ENCODE measurements around the gene GNL1. TPM values are rescaled to one million over a fixed set of nuclear protein-coding genes. Genes with fewer than 3 reads are reported as not detected.
"Not testable (repeated sequence)": the region's sequence is repeated elsewhere in the genome, so short reads cannot be mapped to it uniquely, and the experiment has no call there.

Gene GNL1
- total RNA-seq, 1 experiment from 2014 or later, result 19.2 TPM

- no peak for DNase-seq (ENCODE audit: extremely low read depth, low read depth)
Observed at GRCh38 chr6:30533460-30534294, 22.6 kb downstream of the GNL1 start.

- no peak for DNase-seq (ENCODE audit: extremely low read depth, low read depth)
Observed at GRCh38 chr6:30530014-30530413, 26.3 kb downstream of the GNL1 start.

GRCh38 chr6:30529349-30529875 is 26.9 kb downstream of the GNL1 start:
- DNase-seq (ENCODE audit: extremely low read depth, low read depth), result not testable (repeated sequence)

GRCh38 chr6:30526444-30526843 is 29.8 kb downstream of the GNL1 start:
- not testable (repeated sequence) for DNase-seq (ENCODE audit: extremely low read depth, low read depth)

- not testable (repeated sequence) for DNase-seq (ENCODE audit: extremely low read depth, low read depth)
Observed at GRCh38 chr6:30521952-30522351, 34.3 kb downstream of the GNL1 start.

- not testable (repeated sequence) for DNase-seq (ENCODE audit: extremely low read depth, low read depth)
Observed at GRCh38 chr6:30521082-30521481, 35.2 kb downstream of the GNL1 start.

GRCh38 chr6:30520522-30520921 is 35.8 kb downstream of the GNL1 start:
- no peak for DNase-seq (ENCODE audit: extremely low read depth, low read depth)

GRCh38 chr6:30518505-30519145 is 37.7 kb downstream of the GNL1 start:
- not testable (repeated sequence) for DNase-seq (ENCODE audit: extremely low read depth, low read depth)

GRCh38 chr6:30517767-30518504 is 38.4 kb downstream of the GNL1 start:
- DNase-seq (ENCODE audit: extremely low read depth, low read depth), result not testable (repeated sequence)

GRCh38 chr6:30516754-30517076 is 39.6 kb downstream of the GNL1 start:
- not testable (repeated sequence) for DNase-seq (ENCODE audit: extremely low read depth, low read depth)

GRCh38 chr6:30515944-30516753 is 40.1 kb downstream of the GNL1 start:
- peak; percentile 87 for DNase-seq (ENCODE audit: extremely low read depth, low read depth)

GRCh38 chr6:30515106-30515505 is 41.2 kb downstream of the GNL1 start:
- no peak for DNase-seq (ENCODE audit: extremely low read depth, low read depth)

- no peak for DNase-seq (ENCODE audit: extremely low read depth, low read depth)
Observed at GRCh38 chr6:30513451-30513850, 42.8 kb downstream of the GNL1 start.

GRCh38 chr6:30511169-30511546 is 45.1 kb downstream of the GNL1 start:
- no peak for DNase-seq (ENCODE audit: extremely low read depth, low read depth)

- no peak for DNase-seq (ENCODE audit: extremely low read depth, low read depth)
Observed at GRCh38 chr6:30510419-30511168, 45.7 kb downstream of the GNL1 start.

GRCh38 chr6:30508890-30509736 is 47.2 kb downstream of the GNL1 start:
- DNase-seq (ENCODE audit: extremely low read depth, low read depth), result no peak

GRCh38 chr6:30507849-30508827 is 48.2 kb downstream of the GNL1 start:
- DNase-seq (ENCODE audit: extremely low read depth, low read depth), result no peak

Data from NCI-H460 (cell line).